Esophagus squamous epithelium (tissue), 5 donors: ENCODE results near the gene GRAMD4. TPM values are rescaled to one million over a fixed set of nuclear protein-coding genes. Genes with fewer than 3 reads are reported as not detected.
A peak's percentile ranks its signal among the peaks of the same experiment; 100 is the strongest.

ENCODE experiments used
- DNase-seq: peaks from one replicate; lab custom pipeline; 2025; lab: John Stamatoyannopoulos, UW
- H3K27ac ChIP-seq, 4 donors: fragments of 200-600 bp; sonication (generic); one replicate each; pipeline ENCODE4 v1.5.1; 2016 to 2019; ENCODE audit warnings: mild to moderate bottlenecking in 1 of 4
- H3K27me3 ChIP-seq, 4 donors: fragments of 200-600 bp; sonication (generic); 1 replicate in 3 of 4; 2 replicates in 1 of 4; pipeline versions ENCODE4 v1.5.1 to v1.6.0; 2017 to 2021; ENCODE audit warnings: antibody characterized with exemption in 1 of 4
- H3K36me3 ChIP-seq, 3 donors: fragments of 200-600 bp; sonication (generic); one replicate each; pipeline ENCODE4 v1.5.1; 2016 to 2019
- H3K4me1 ChIP-seq, 3 donors: fragments of 200-600 bp; sonication (generic); one replicate each; pipeline ENCODE4 v1.5.1; 2017 to 2019
- H3K4me3 ChIP-seq, 4 donors: fragments of 200-600 bp; sonication (generic); 1 replicate in 3 of 4; 2 replicates in 1 of 4; pipeline ENCODE4 v1.5.1; 2016 to 2019; ENCODE audit warnings: mild to moderate bottlenecking in 2 of 4, moderate library complexity in 1 of 4
- H3K9me3 ChIP-seq, 3 donors: fragments of 200-600 bp; sonication (generic); one replicate each; pipeline ENCODE4 v1.5.1; 2016 to 2019
- POLR2A ChIP-seq, 4 donors: fragments of 450-650 bp; IDR thresholded peaks; one replicate each; pipeline ENCODE4 v1.6.1; 2017; ENCODE audit warnings: antibody characterized with exemption in 4 of 4, mild to moderate bottlenecking in 4 of 4, moderate library complexity in 3 of 4
- WGBS, 2 donors: methylation state at CpG; one replicate each; pipeline ENCODE4 v1.1.5; 2018; 5-methylcytosine and 5-hydroxymethylcytosine counted together
- intact Hi-C: fragments of 100-400 bp; cut with DNase I; formaldehyde crosslinking; loops from one replicate; pipeline ENCODE4 v1.15.0; 2022
- total RNA-seq, 4 donors: library from RNA; depleted of rRNA; stranded (reverse); fragments of >200 nt; gene quantifications; one replicate each; pipeline ENCODE4 v1.1.0, GENCODE V29; 2016
- TF ChIP-seq, protein P1 (sequence below), 6 experiments: fragments of 450-650 bp in 4 of 6; fragments of 200-600 bp in 2 of 6; sonication (generic) in 2 of 6; IDR thresholded peaks; one replicate each; pipeline ENCODE4 v1.5.1; 2016 to 2019; ENCODE audit warnings: antibody characterized with exemption in 6 of 6, mild to moderate bottlenecking in 4 of 6, moderate library complexity in 4 of 6
- donor health status: DM: yes; HTN: yes; CAD: no.

The GRAMD4 gene
- total RNA-seq, 4 donors from 2014 or later: 27.0 to 122 (median 33.3) TPM

- Histone ChIP-seq H3K4me1 (peaks cover 56 to 85% (median 62%) of the 10 kb centered on the region in 3 donors), H3K36me3 (no peaks in the 10 kb centered on the region), H3K27ac (peak overlapping the region; percentile 84 to 89 (median 88)), H3K27me3 (no peaks in the 10 kb centered on the region), H3K9me3 (no peaks in the 10 kb centered on the region), H3K4me3 (peak overlapping the region; percentile 63 to 88 (median 78))
- intact Hi-C loops: no loop called here
- WGBS, 2 donors: no CpG with 5 or more reads among the region's 9 CpGs
- TF ChIP-seq POLR2A (IDR thresholded peaks at IDR 0.05): no peak
- TF ChIP-seq, protein P1, sequence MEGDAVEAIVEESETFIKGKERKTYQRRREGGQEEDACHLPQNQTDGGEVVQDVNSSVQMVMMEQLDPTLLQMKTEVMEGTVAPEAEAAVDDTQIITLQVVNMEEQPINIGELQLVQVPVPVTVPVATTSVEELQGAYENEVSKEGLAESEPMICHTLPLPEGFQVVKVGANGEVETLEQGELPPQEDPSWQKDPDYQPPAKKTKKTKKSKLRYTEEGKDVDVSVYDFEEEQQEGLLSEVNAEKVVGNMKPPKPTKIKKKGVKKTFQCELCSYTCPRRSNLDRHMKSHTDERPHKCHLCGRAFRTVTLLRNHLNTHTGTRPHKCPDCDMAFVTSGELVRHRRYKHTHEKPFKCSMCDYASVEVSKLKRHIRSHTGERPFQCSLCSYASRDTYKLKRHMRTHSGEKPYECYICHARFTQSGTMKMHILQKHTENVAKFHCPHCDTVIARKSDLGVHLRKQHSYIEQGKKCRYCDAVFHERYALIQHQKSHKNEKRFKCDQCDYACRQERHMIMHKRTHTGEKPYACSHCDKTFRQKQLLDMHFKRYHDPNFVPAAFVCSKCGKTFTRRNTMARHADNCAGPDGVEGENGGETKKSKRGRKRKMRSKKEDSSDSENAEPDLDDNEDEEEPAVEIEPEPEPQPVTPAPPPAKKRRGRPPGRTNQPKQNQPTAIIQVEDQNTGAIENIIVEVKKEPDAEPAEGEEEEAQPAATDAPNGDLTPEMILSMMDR (IDR thresholded peaks at IDR 0.05): no peak
- no peak for DNase-seq
Measured at GRCh38 chr22:46578251-46578823, 41.8 kb upstream of the GRAMD4 start.

- Histone ChIP-seq H3K27me3 (no peaks in the 10 kb centered on the region), H3K4me1 (peaks cover 61 to 91% (median 64%) of the 10 kb centered on the region in 3 donors), H3K9me3 (no peaks in the 10 kb centered on the region), H3K36me3 (no peaks in the 10 kb centered on the region), H3K27ac (peak overlapping the region; percentile 84 to 89 (median 88)), H3K4me3 (peak overlapping the region; percentile 6 to 88 (median 78))
- intact Hi-C loops: no loop called here
- 19 to 36% methylated on average over 7 to 8 of the region's 15 CpGs for WGBS, 2 donors
- TF ChIP-seq POLR2A (IDR thresholded peaks at IDR 0.05): no peak
- TF ChIP-seq, protein P1 (IDR thresholded peaks at IDR 0.05): no peak
- DNase-seq: no peak
Measured at GRCh38 chr22:46578824-46579561, 41.2 kb upstream of the GRAMD4 start.

- H3K4me3 ChIP-seq: peak overlapping the region in 1 of 4 donors; percentile 88
- H3K27me3 ChIP-seq: no peaks in the 10 kb centered on the region
- no peaks in the 10 kb centered on the region for H3K36me3 ChIP-seq
- H3K9me3 ChIP-seq: no peaks in the 10 kb centered on the region
- peak overlapping the region; percentile 84 to 89 (median 88) for H3K27ac ChIP-seq
- H3K4me1 ChIP-seq: peaks cover 69 to 92% (median 73%) of the 10 kb centered on the region in 3 donors
- DNase-seq: no peak
- TF ChIP-seq POLR2A (IDR thresholded peaks at IDR 0.05): no peak
- TF ChIP-seq, protein P1 (IDR thresholded peaks at IDR 0.05): no peak
- intact Hi-C loops: no loop called here
- WGBS, 2 donors: 69 to 88% methylated on average over 6 to 13 of the region's 14 CpGs
Measured at GRCh38 chr22:46579751-46580449, 40.3 kb upstream of the GRAMD4 start.

DNA sequence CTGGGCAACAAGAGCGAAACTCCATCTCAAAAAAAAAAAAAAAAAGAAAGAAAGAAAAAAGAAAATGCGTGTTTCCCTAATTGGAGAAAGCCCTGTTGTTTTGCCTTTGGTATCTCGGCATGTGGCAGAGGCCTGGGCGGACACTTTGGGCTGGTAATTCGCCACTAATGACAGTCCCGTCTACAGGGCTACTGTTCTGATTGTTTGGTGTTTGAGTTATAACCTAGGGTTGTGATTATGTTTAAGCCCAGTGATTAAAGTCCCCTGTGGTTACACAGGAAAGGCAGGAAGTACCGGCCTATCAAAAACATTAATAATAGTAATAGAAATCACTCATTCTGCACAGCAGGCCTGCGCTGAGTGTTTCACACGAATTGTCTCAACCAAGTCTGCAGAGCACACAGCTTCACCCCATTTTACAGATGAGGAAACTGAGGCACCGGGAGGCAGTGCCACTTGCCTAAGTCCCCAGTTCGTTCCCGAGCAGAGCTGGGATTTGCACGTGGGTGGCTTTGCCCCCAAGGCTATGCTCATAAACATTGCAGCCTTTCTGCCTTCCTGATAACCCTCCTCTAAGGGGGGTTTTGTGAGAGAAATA, 39.1 kb upstream of the GRAMD4 start:
- Histone ChIP-seq H3K9me3 (no peaks in the 10 kb centered on the region), H3K4me1 (peaks cover 62 to 92% (median 68%) of the 10 kb centered on the region in 3 donors), H3K4me3 (no peak overlapping the region), H3K36me3 (no peaks in the 10 kb centered on the region), H3K27me3 (no peaks in the 10 kb centered on the region), H3K27ac (peak overlapping the region in 3 of 4 donors; percentile 84 to 89 (median 88))
- intact Hi-C loops: no loop called here
- no peak for DNase-seq
- no peak for TF ChIP-seq POLR2A (IDR thresholded peaks at IDR 0.05)
- TF ChIP-seq, protein P1 (IDR thresholded peaks at IDR 0.05): no peak
- WGBS, 2 donors: 62 to 68% methylated on average over 12 to 13 of the region's 13 CpGs
